Ascending aorta (tissue), 2 donors: Measurements from ENCODE around the gene SAE1. TPM values are rescaled to one million over a fixed set of nuclear protein-coding genes. Genes with fewer than 3 reads are reported as not detected.

Experiments used
- DNase-seq, 2 donors: peaks; one replicate each; pipeline ENCODE4 v3.0.0-alpha.2; 2019; ENCODE audit warnings: low spot score in 2 of 2
- H3K27ac ChIP-seq, 2 donors: fragments of 200-600 bp; sonication (generic); one replicate each; pipeline ENCODE4 v1.5.1; 2016 to 2017; ENCODE audit warnings: mild to moderate bottlenecking in 1 of 2
- H3K27me3 ChIP-seq: fragments of 200-600 bp; sonication (generic); one replicate; pipeline ENCODE4 v1.5.1; 2017
- H3K36me3 ChIP-seq, 2 donors: fragments of 200-600 bp; sonication (generic); one replicate each; pipeline ENCODE4 v1.5.1; 2016
- H3K4me1 ChIP-seq, 2 donors: fragments of 200-600 bp; sonication (generic); one replicate each; pipeline ENCODE4 v1.5.1; 2016 to 2017; ENCODE audit warnings: mild to moderate bottlenecking in 1 of 2
- H3K4me3 ChIP-seq, 2 donors: fragments of 200-600 bp; sonication (generic); one replicate each; pipeline ENCODE4 v1.5.1; 2016 to 2017; ENCODE audit warnings: mild to moderate bottlenecking in 1 of 2
- H3K9me3 ChIP-seq, 2 donors: fragments of 200-600 bp; sonication (generic); one replicate each; pipeline ENCODE4 v1.5.1; 2016
- intact Hi-C: fragments of 100-400 bp; cut with DNase I; formaldehyde crosslinking; loops from one replicate; pipeline ENCODE4 v1.15.1; 2023
- total RNA-seq: library from RNA; depleted of rRNA; stranded (reverse); fragments of >200 nt; gene quantifications from one replicate; pipeline ENCODE4 v1.1.0, GENCODE V29; 2016
- TF ChIP-seq, protein P1 (sequence below), 3 experiments: fragments of 200-600 bp in 2 of 3; fragments of 450-650 bp in 1 of 3; sonication (generic) in 2 of 3; IDR thresholded peaks; one replicate each; pipeline ENCODE4 v1.5.1; 2016 to 2019; ENCODE audit warnings: antibody characterized with exemption in 3 of 3, mild to moderate bottlenecking in 1 of 3, moderate library complexity in 1 of 3

SAE1 gene
- total RNA-seq, 1 donor from 2014 or later, result 54.4 TPM

DNA sequence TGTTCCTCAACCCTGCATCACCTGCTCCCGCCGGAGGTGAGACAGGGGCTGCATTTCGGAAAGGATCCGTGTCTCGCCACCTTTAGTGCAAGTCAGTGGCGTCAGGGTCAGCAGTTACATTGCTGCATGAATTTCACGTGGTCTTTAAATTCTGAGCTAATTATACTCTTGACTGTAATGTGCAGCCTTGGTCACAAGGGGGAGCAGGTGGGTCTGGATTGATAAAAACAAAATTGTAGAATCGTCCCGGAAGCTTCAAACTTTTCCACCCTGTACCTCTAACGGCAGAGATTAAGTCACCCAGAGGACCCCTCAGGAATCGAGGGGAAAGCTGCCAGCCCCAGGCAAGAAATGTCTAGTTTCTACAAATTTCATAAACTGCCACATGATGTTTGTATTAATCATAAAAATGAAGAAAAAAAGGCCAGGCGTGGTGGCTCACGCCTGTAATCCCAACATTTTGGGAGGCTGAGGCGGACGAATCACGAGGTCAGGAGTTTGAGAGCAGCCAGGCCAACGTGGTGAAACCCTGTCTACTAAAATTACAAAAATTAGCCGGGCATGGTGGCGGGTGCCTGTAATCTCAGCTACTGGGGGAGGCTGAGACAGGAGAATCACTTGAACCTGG is 80.2 kb downstream of the SAE1 start:
- Histone ChIP-seq H3K4me3 (no peak overlapping the region), H3K9me3 (no peaks in the 10 kb centered on the region), H3K27ac (peak overlapping the region; percentile 48 to 69), H3K36me3 (peaks cover 21 to 35% of the 10 kb centered on the region in 2 donors), H3K27me3 (no peaks in the 10 kb centered on the region), H3K4me1 (no peaks in the 10 kb centered on the region)
- intact Hi-C loops, result loop anchor here (1.0 to 2.0 kb wide), 3 partner anchors 14 to 62 kb away; no protein-coding TSS in a partner anchor
- DNase-seq, result peak in 1 of 2 donors; percentile 93
- TF ChIP-seq, protein P1, sequence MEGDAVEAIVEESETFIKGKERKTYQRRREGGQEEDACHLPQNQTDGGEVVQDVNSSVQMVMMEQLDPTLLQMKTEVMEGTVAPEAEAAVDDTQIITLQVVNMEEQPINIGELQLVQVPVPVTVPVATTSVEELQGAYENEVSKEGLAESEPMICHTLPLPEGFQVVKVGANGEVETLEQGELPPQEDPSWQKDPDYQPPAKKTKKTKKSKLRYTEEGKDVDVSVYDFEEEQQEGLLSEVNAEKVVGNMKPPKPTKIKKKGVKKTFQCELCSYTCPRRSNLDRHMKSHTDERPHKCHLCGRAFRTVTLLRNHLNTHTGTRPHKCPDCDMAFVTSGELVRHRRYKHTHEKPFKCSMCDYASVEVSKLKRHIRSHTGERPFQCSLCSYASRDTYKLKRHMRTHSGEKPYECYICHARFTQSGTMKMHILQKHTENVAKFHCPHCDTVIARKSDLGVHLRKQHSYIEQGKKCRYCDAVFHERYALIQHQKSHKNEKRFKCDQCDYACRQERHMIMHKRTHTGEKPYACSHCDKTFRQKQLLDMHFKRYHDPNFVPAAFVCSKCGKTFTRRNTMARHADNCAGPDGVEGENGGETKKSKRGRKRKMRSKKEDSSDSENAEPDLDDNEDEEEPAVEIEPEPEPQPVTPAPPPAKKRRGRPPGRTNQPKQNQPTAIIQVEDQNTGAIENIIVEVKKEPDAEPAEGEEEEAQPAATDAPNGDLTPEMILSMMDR (IDR thresholded peaks at IDR 0.05), result peak; percentile 81 to 93 (median 83)

DNA sequence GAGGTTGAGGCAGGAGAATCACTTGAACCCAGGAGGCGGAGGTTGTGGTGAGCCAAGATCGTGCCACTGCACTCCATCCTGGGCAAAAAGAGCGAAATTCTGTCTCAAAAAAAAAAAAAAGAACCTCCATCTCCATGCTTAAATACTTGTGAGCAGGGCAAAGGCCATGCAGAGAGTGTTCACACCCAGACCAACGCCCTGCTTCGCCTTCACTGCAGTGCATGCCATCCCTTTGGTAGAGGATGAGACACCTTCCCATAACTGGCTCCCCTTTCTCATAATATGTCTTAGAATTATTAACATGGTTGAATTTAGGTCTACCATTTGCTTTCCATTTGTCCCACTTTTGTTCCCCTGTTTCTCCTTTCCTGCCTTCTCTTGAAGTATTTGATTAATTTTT is 84.9 kb downstream of the SAE1 start:
- no peaks in the 10 kb centered on the region for H3K4me1 ChIP-seq
- TF ChIP-seq, protein P1 (IDR thresholded peaks at IDR 0.05), result no peak
- intact Hi-C loops, result no loop called here
- no peaks in the 10 kb centered on the region for H3K27me3 ChIP-seq
- no peak for DNase-seq
- peaks cover 5 to 8% of the 10 kb centered on the region in 2 donors for H3K36me3 ChIP-seq
- H3K27ac ChIP-seq, result no peak overlapping the region
- no peaks in the 10 kb centered on the region for H3K9me3 ChIP-seq
- no peak overlapping the region for H3K4me3 ChIP-seq

DNA sequence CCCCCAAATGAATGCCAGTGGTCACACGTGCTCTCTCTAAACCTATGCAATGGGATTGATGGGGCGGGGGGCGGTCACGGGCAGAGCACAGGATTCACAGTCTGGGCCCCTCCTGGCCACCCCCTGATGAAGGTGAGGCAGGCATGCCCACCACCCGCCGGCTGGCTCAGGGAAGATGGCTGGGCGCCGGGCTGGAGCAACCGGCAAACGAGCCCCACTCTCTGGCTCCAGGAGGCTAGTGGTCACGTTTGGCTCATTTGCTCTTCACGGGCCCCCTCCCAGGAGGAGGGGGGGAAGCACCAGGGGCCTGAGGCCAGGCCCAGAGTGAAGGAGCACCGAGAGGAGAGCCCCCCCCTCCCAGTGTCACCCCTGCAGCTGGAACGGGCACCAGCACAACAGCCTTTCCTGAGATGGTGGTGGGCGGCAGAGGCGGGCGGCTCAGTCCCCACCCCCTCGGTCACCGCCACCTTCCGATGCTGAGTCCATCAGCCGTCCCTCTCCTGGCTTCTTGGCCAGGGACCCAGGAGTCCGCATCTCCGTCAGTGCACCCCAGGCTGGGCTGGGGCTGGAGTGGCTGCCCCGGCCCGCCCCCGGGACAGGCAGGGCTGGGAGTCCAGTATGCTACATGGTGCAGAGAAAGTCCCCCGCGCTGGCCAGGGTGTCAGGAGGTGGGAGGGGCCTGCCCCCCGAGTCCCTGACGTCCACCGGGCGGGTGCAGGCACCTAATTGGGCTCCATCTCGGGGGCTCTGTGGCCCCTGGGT is 90.6 kb downstream of the SAE1 start:
- Histone ChIP-seq H3K27ac (no peak overlapping the region), H3K36me3 (peaks cover 35 to 39% of the 10 kb centered on the region in 2 donors), H3K4me3 (no peak overlapping the region), H3K4me1 (peaks cover under 1 to 7% of the 10 kb centered on the region in 2 donors), H3K27me3 (no peaks in the 10 kb centered on the region), H3K9me3 (no peaks in the 10 kb centered on the region)
- intact Hi-C loops, result no loop called here
- TF ChIP-seq, protein P1 (IDR thresholded peaks at IDR 0.05), result no peak
- DNase-seq, result no peak

DNA sequence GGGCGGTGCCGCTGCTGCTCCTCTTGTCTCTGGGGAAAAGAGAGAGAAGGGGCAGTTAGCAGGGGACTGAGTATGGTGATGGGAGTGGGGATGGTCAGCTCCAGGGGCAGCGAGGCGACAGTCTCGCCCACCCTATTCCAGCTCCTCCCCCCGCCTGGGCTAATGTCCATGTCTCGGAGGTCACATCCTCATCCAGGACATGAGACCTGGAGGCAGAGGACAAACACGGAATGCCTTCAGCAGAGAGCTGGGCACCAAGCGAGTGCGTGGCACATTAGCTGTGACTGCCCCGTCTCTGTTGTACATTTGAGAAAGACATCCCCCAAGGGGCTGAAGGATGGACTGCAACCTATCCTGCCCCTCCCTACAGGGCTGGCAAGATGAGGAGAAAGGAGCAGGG is 91.3 kb downstream of the SAE1 start:
- no peak overlapping the region for H3K4me3 ChIP-seq
- H3K27me3 ChIP-seq, result no peaks in the 10 kb centered on the region
- no peak overlapping the region for H3K27ac ChIP-seq
- H3K4me1 ChIP-seq, result peaks cover 6 to 13% of the 10 kb centered on the region in 2 donors
- intact Hi-C loops, result no loop called here
- H3K9me3 ChIP-seq, result no peaks in the 10 kb centered on the region
- DNase-seq, result no peak
- TF ChIP-seq, protein P1 (IDR thresholded peaks at IDR 0.05), result no peak
- peaks cover 35 to 39% of the 10 kb centered on the region in 2 donors for H3K36me3 ChIP-seq

DNA sequence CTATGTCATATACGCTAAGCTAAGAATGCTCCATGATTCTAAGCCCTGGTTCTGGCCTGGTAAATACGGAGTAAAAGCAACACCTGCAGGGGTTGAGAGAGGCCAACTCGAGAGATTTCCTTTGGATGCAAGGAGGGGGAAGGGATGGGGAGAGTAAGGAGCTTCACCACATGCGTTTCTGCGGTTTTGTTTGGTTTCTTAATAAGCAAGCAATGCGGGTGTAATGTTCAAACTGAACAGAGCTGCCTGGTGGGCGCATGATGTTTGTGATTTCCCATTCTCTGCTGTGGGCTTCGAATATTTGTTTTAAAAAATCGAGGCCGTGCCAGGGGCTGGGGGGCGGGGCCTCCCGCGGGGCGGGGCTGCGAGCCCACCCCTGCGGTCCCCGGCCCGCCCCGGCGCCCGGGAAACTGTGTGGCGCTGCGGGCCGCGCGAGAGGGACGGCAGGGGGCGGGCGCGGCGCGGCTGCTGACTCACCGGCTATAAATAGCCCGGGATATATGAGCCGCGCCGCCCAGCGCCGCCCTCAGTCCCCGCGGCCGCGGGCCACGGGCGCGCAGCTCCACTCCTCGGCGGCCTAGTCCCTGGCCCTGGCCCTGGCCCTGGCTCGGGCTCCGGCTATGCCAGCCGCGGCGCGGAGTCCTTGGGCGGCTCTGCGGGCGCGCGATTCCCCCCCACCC is 95.3 kb downstream of the SAE1 start:
- Histone ChIP-seq H3K27ac (peak overlapping the region; percentile 100), H3K27me3 (no peaks in the 10 kb centered on the region), H3K4me1 (peaks cover 12 to 24% of the 10 kb centered on the region in 2 donors), H3K4me3 (peak overlapping the region; percentile 88 to 91), H3K36me3 (peaks cover 26 to 31% of the 10 kb centered on the region in 2 donors), H3K9me3 (no peaks in the 10 kb centered on the region)
- DNase-seq, result peak in 1 of 2 donors; percentile 92
- TF ChIP-seq, protein P1 (IDR thresholded peaks at IDR 0.05), result peak in 2 of 3 experiments; percentile 19 to 77
- intact Hi-C loops, result loop anchor here (1.0 to 2.0 kb wide), 3 partner anchors 15 to 50 kb away; no protein-coding TSS in a partner anchor
